ENCODE data around the gene PDZD4. TPM values are rescaled to one million over a fixed set of nuclear protein-coding genes. Genes with fewer than 3 reads are reported as not detected.
A peak's percentile ranks its signal among the peaks of the same experiment; 100 is the strongest.

Gene PDZD4
- total RNA-seq, 2 experiments from 2014 or later = not detected

- Histone ChIP-seq H3K4me3 (ENCODE audit: low read depth, low read length, poor library complexity, severe bottlenecking) (peak within 1 kb of the TSS; percentile 100), H3K4me2 (ENCODE audit: low read length) (peak within 1 kb of the TSS; percentile 97), H3K36me3 (ENCODE audit: insufficient read depth, low read length) (peaks cover 41% of the 10 kb centered on the region), H3K27ac (ENCODE audit: low read depth, low read length, poor library complexity, severe bottlenecking) (peak within 1 kb of the TSS; percentile 66), H2AFZ (ENCODE audit: low read length) (peak within 1 kb of the TSS; percentile 75; the same call in 1 of the 2 replicates), H3K79me2 (ENCODE audit: insufficient read depth, low read depth, low read length) (peaks cover 32% of the 10 kb centered on the region), H3K9me3 (ENCODE audit: low read length) (no peaks in the 10 kb centered on the region), H4K20me1 (ENCODE audit: insufficient read depth, low read length) (no peaks in the 10 kb centered on the region), H3K4me1 (ENCODE audit: insufficient read depth, low read length, poor library complexity, severe bottlenecking) (peaks cover 14% of the 10 kb centered on the region), H3K9me2 (ENCODE audit: insufficient read depth, low read length) (no peaks in the 10 kb centered on the region)
- TF ChIP-seq CTCF (conservative IDR thresholded peaks at IDR 0.05; ENCODE audit: low read length) = no peak
- no peak for TF ChIP-seq EZH2phosphoT487 (IDR thresholded peaks at IDR 0.05; ENCODE audit: borderline replicate concordance, low read depth, low read length)
- BruUV-seq (replicated peaks) = no TSS peak
- intact Hi-C loops (cut with micrococcal nuclease; ENCODE audit: unreplicated experiment) = loop anchor here (1.0 to 5.0 kb wide), 2 partner anchors 131 to 173 kb away; no protein-coding TSS in a partner anchor
- peak; percentile 94 for DNase-seq (ENCODE audit: low spot score)
- POLR2A ChIA-PET = interaction anchor here (0.6 to 1.2 kb wide), 5 partner anchors 111 to 301 kb away, joined by 3 to 4 read pairs (median 3); no protein-coding TSS in a partner anchor
- CTCF ChIA-PET (ENCODE audit: unreplicated experiment) = no interaction called here
Observed at GRCh38 chrX:153794018-153794896, 36.1 kb downstream of the PDZD4 start, which contains the start of the genes IDH3G and SSR4. TSS of gene IDH3G (minus strand) at chrX:153794375. CDS start at chrX:153794326, 49 bp downstream. TSS of gene SSR4 (plus strand) at chrX:153794668. CDS start at chrX:153794688, 20 bp downstream.

DNA sequence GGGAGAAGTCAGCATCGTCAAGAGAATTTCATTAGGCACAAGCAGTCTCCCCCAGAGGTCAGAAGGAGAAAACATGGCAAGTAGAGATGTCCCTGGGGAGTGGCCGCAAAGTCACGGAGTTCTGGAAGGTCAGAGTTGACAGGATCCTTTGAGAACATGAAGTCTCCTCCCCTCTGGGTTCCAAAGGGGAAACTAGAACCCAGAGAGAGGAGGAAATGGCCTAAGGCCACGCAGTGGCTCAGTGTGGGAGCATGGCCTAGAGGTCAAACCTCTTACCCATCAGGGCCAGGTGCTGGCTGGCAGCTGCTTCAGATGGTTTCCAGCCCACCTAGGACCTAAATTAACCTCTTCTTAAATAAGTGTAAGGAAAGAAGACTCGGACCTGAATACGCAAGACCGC, 37.1 kb downstream of the PDZD4 start:
- Histone ChIP-seq H3K27ac (ENCODE audit: low read depth, low read length, poor library complexity, severe bottlenecking) (peak overlapping the region; percentile 66), H3K36me3 (ENCODE audit: insufficient read depth, low read length) (peaks cover 31% of the 10 kb centered on the region), H3K4me3 (ENCODE audit: low read depth, low read length, poor library complexity, severe bottlenecking) (peak overlapping the region; percentile 100), H3K4me2 (ENCODE audit: low read length) (peak overlapping the region; percentile 97), H2AFZ (ENCODE audit: low read length) (peak overlapping the region; percentile 75; the same call in 1 of the 2 replicates), H4K20me1 (ENCODE audit: insufficient read depth, low read length) (no peaks in the 10 kb centered on the region), H3K79me2 (ENCODE audit: insufficient read depth, low read depth, low read length) (peaks cover 32% of the 10 kb centered on the region), H3K9me2 (ENCODE audit: insufficient read depth, low read length) (no peaks in the 10 kb centered on the region), H3K9me3 (ENCODE audit: low read length) (no peaks in the 10 kb centered on the region), H3K4me1 (ENCODE audit: insufficient read depth, low read length, poor library complexity, severe bottlenecking) (peaks cover 14% of the 10 kb centered on the region)
- POLR2A ChIA-PET = interaction anchor here (0.7 kb wide), 1 partner anchor 110 kb away, joined by 3 read pairs; no protein-coding TSS in a partner anchor
- TF ChIP-seq EZH2phosphoT487 (IDR thresholded peaks at IDR 0.05; ENCODE audit: borderline replicate concordance, low read depth, low read length) (no peak), CTCF (conservative IDR thresholded peaks at IDR 0.05; ENCODE audit: low read length) (no peak)
- intact Hi-C loops (cut with micrococcal nuclease; ENCODE audit: unreplicated experiment) = loop anchor here (5.0 kb wide), 1 partner anchor 174 kb away; no protein-coding TSS in a partner anchor
- BruUV-seq (replicated peaks) = TSS peak; percentile 78
- DNase-seq (ENCODE audit: low spot score) = no peak
- CTCF ChIA-PET (ENCODE audit: unreplicated experiment) = no interaction called here

Data from OCI-LY7 (cell line).